A549 (cell line): Measurements from ENCODE around the gene SLC45A1.

Experiments used
- CTCF ChIP-seq: fragments of >200 bp; sonication (Bioruptor Twin); formaldehyde crosslinking; IDR thresholded peaks from 3 replicates; pipeline ENCODE4 v1.5.1; 2016
- JUNB ChIP-seq: fragments of >200 bp; sonication (Bioruptor Twin); formaldehyde crosslinking; IDR thresholded peaks from 2 replicates; pipeline ENCODE4 v1.6.1; 2016
- POLR2A ChIP-seq: IDR thresholded peaks from 2 replicates; pipeline ENCODE4 v1.6.1; 2012; ENCODE audit warnings: mild to moderate bottlenecking, low read length
- ZSCAN20 ChIP-seq: fragments of 250-450 bp; sonication (Bioruptor Pico); IDR thresholded peaks from 2 replicates; pipeline ENCODE4 v1.8.0; 2022; ENCODE audit warnings: mild to moderate bottlenecking, moderate library complexity

- TF ChIP-seq CTCF = no peak
- TF ChIP-seq POLR2A = no peak
- TF ChIP-seq JUNB = no peak
- TF ChIP-seq ZSCAN20 (CRISPR knock-in tag) = no peak
Observed at GRCh38 chr1:8378981-8379470, 61.1 kb downstream of the SLC45A1 start.
